HepG2 (cell line): ENCODE measurements around the gene FALEC. TPM values are rescaled to one million over a fixed set of nuclear protein-coding genes. Genes with fewer than 3 reads are reported as not detected.

Experiments used
- ARID5B ChIP-seq: IDR thresholded peaks from 2 replicates; pipeline ENCODE4 v1.4.0; 2020; ENCODE audit warnings: mild to moderate bottlenecking, missing genetic modification reagents
- BHLHE40 ChIP-seq: IDR thresholded peaks from 2 replicates; pipeline ENCODE4 v1.6.1; 2011; ENCODE audit warnings: low read length, improper control_type of control experiment
- CEBPB ChIP-seq: IDR thresholded peaks from 2 replicates; pipeline ENCODE4 v1.6.1; 2011; ENCODE audit warnings: low read depth, low read length, improper control_type of control experiment, borderline replicate concordance
- CREB3 ChIP-seq: sonication (generic); formaldehyde crosslinking; IDR thresholded peaks from 2 replicates; pipeline ENCODE4 v1.5.0; 2020; ENCODE audit warnings: missing genetic modification reagents
- ELF3 ChIP-seq: IDR thresholded peaks from 2 replicates; pipeline ENCODE4 v1.6.1; 2016; ENCODE audit warnings: missing genetic modification reagents, missing compliant biosample characterization
- ETV5 ChIP-seq: IDR thresholded peaks from 2 replicates; pipeline ENCODE4 v1.6.1; 2018; ENCODE audit warnings: missing biosample characterization, missing genetic modification reagents, inconsistent platforms, borderline replicate concordance
- FOXP1 ChIP-seq, 2 experiments: fragments of 450-650 bp in 1 of 2; IDR thresholded peaks; 2 replicates each; pipeline ENCODE4 v1.6.1; 2017 to 2018; ENCODE audit warnings: antibody characterized with exemption in 1 of 2
- HDAC1 ChIP-seq: sonication (generic); formaldehyde crosslinking; IDR thresholded peaks from 2 replicates; pipeline ENCODE4 v1.5.1; 2020; ENCODE audit warnings: mild to moderate bottlenecking, missing genetic modification reagents
- MNT ChIP-seq: fragments of 450-650 bp; IDR thresholded peaks from 2 replicates; pipeline ENCODE4 v1.6.1; 2016
- MTF1 ChIP-seq: sonication (generic); formaldehyde crosslinking; IDR thresholded peaks from 2 replicates; pipeline ENCODE4 v1.5.0; 2020; ENCODE audit warnings: missing genetic modification reagents
- PCBP1 ChIP-seq: fragments of 200-400 bp; formaldehyde crosslinking; IDR thresholded peaks from 2 replicates; pipeline ENCODE4 v1.6.1; 2017; ENCODE audit warnings: mild to moderate bottlenecking, low read depth, low read length, borderline replicate concordance
- RCOR2 ChIP-seq: IDR thresholded peaks from 2 replicates; pipeline ENCODE4 v1.6.1; 2016; ENCODE audit warnings: missing biosample characterization, missing genetic modification reagents
- REXO4 ChIP-seq: sonication (generic); formaldehyde crosslinking; IDR thresholded peaks from 2 replicates; pipeline ENCODE4 v1.8.0; 2022; ENCODE audit warnings: missing genetic modification reagents, mild to moderate bottlenecking, borderline replicate concordance
- TGIF2 ChIP-seq: IDR thresholded peaks from 2 replicates; pipeline ENCODE4 v1.6.1; 2016; ENCODE audit warnings: control low read depth, missing compliant biosample characterization
- ZMAT3 ChIP-seq: sonication (generic); formaldehyde crosslinking; conservative IDR thresholded peaks from 2 replicates; pipeline ENCODE4 v1.7.0; 2021; ENCODE audit warnings: missing genetic modification reagents
- ZNF18 ChIP-seq: sonication (generic); formaldehyde crosslinking; IDR thresholded peaks from 2 replicates; pipeline ENCODE4 v1.8.0; 2022; ENCODE audit warnings: mild to moderate bottlenecking, missing genetic modification reagents; ENCODE audit not compliant: insufficient replicate concordance
- ZNF264 ChIP-seq: sonication (generic); formaldehyde crosslinking; IDR thresholded peaks from 2 replicates; pipeline ENCODE4 v1.4.0; 2020; ENCODE audit warnings: missing genetic modification reagents
- ZNF687 ChIP-seq: sonication (generic); formaldehyde crosslinking; IDR thresholded peaks from 2 replicates; pipeline ENCODE4 v1.5.1; 2020; ENCODE audit warnings: mild to moderate bottlenecking, missing genetic modification reagents, moderate library complexity
- ZNF878 ChIP-seq: sonication (generic); formaldehyde crosslinking; IDR thresholded peaks from 2 replicates; pipeline ENCODE4 v1.8.1; 2023; ENCODE audit warnings: mild to moderate bottlenecking, missing genetic modification reagents, moderate library complexity
- polyA plus RNA-seq, 8 experiments: library from polyadenylated mRNA; depleted of rRNA in 3 of 8; stranded (reverse) in 7 of 8; unstranded in 1 of 8; fragments of >200 nt; fragmentation: Illumina TruSeq in 4 of 8; extraction: Trizol in 4 of 8; gene quantifications; 2 replicates each; pipeline versions ENCODE4 v1.2.1 to v1.2.3, GENCODE V29; 2011 to 2016; ENCODE audit warnings: low read depth in 4 of 8, missing spikeins in 1 of 8, mixed read lengths in 1 of 8; ENCODE audit not compliant: insufficient read depth in 1 of 8
- total RNA-seq, 5 experiments: library from RNA; depleted of rRNA; stranded (reverse); fragments of >200 nt; fragmentation: Illumina TruSeq; extraction: Trizol; gene quantifications; 2 replicates each; pipeline ENCODE4 v1.2.3, GENCODE V29; 2016; ENCODE audit warnings: low read depth in 1 of 5

The FALEC gene
- total and polyA plus RNA-seq, 2 of the 13 experiments (the other 11 are each of a cell fraction or from before 2014, with no cell fraction given), result 0.33 to 0.71 TPM

- TF ChIP-seq ARID5B (CRISPR knock-in tag) (peak; percentile 93), TGIF2 (CRISPR knock-in tag) (peak; percentile 79; the same call in 1 of the 2 replicates), MTF1 (CRISPR knock-in tag) (no peak), ZNF18 (no peak), FOXP1 (IDR thresholded peaks at IDR 0.05) (no peak), FOXP1 (CRISPR knock-in tag; IDR thresholded peaks at IDR 0.05) (peak; percentile 74), ELF3 (CRISPR knock-in tag) (peak; percentile 74), CEBPB (peak; percentile 93), REXO4 (CRISPR knock-in tag) (no peak), BHLHE40 (no peak), MNT (no peak), ETV5 (CRISPR knock-in tag) (peak; percentile 96), ZNF264 (CRISPR knock-in tag) (peak; percentile 75; the same call in 1 of the 2 replicates), ZMAT3 (CRISPR knock-in tag) (no peak), ZNF878 (peak; percentile 61; the same call in 1 of the 2 replicates), CREB3 (CRISPR knock-in tag) (no peak), RCOR2 (CRISPR knock-in tag) (peak; percentile 75), PCBP1 (no peak), ZNF687 (CRISPR knock-in tag) (no peak), HDAC1 (CRISPR knock-in tag) (peak; percentile 73)
Measured at GRCh38 chr1:150473659-150474058, 41.9 kb upstream of the FALEC start (continued).
